Right atrium auricular region (tissue), 2 donors: Measurements from ENCODE around the gene OR6S1. TPM values are rescaled to one million over a fixed set of nuclear protein-coding genes. Genes with fewer than 3 reads are reported as not detected.
"Not testable (repeated sequence)": the region's sequence is repeated elsewhere in the genome, so short reads cannot be mapped to it uniquely, and the experiment has no call there.

Source experiments
- DNase-seq: peaks from one replicate; pipeline ENCODE4 v3.0.0-alpha.2; 2019; ENCODE audit warnings: low spot score
- H3K27ac ChIP-seq, 2 donors: fragments of 200-600 bp; sonication (generic); 1 replicate in 1 of 2; 2 replicates in 1 of 2; pipeline ENCODE4 v1.5.1; 2016 to 2019
- H3K27me3 ChIP-seq, 2 donors: fragments of 200-600 bp; sonication (generic); one replicate each; pipeline versions ENCODE4 v1.5.1 to v1.6.0; 2017 to 2019
- H3K36me3 ChIP-seq: fragments of 200-600 bp; sonication (generic); one replicate; pipeline ENCODE4 v1.5.1; 2016
- H3K4me1 ChIP-seq, 2 donors: fragments of 200-600 bp; sonication (generic); one replicate each; pipeline versions ENCODE4 v1.5.1 to v1.6.0; 2017 to 2019
- H3K4me3 ChIP-seq, 2 donors: fragments of 200-600 bp; sonication (generic); 1 replicate in 1 of 2; 2 replicates in 1 of 2; pipeline ENCODE4 v1.5.1; 2017 to 2019; ENCODE audit warnings: mild to moderate bottlenecking in 1 of 2, moderate library complexity in 1 of 2
- H3K9me3 ChIP-seq, 2 donors: fragments of 200-600 bp; sonication (generic); one replicate each; pipeline ENCODE4 v1.5.1; 2019
- total RNA-seq, 2 donors: library from RNA; depleted of rRNA; stranded (reverse); fragments of >200 nt; gene quantifications; one replicate each; pipeline ENCODE4 v1.1.0, GENCODE V29; 2016
- TF ChIP-seq, protein P1 (sequence below), 2 donors: fragments of 200-600 bp; sonication (generic); IDR thresholded peaks; one replicate each; pipeline ENCODE4 v1.5.1; 2019; ENCODE audit warnings: antibody characterized with exemption in 2 of 2

Gene OR6S1
- total RNA-seq, 2 donors from 2014 or later = not detected

DNA sequence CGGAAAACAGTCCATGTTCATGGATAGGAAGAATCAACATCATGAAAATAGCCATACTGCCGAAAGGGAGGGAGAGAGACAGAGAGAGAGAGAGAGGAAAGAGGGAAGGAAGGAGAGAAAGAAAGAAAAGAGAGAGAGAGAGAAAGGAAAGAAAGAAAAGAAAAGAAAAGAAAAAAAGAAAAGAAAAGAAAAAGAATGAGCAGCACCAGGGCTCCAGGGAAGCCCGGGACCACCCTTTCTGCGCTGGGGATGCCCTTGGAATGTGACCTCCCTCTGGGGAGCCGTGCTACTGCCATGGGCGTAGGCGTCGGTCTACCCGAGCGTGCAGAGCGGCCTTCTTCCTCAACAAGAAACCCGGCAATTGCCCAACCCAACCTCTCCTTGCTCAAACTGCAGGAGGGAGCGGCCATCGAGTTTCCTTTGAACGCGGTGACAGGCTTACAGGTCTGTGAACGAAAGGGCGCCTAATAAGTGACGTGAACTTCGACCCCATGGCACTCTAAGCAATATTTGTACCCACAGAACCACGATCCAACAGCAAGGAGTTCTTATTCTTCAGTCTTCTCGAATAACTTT is 16.9 kb downstream of the OR6S1 start:
- no peak overlapping the region for H3K27ac ChIP-seq
- peaks cover 0 to 35% of the 10 kb centered on the region in 2 donors for H3K4me1 ChIP-seq

DNA sequence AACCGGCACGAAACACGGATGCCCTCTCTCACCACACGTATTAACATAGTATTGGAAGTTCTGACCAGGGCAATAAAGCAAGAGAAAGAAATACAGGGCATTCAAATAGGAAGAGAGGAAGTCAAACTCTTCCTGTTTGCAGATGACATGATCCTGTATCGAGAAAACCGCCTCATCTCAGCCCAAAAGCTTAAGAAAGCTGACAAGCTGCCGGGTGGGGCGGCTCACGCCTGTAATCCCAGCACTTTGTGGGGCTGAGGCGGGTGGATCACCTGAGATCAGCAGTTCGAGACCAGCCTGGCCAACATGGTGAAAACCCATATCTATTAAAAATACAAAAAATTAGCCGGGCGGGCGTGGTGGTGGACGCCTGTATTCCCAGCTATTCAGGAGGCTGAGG is 17.7 kb downstream of the OR6S1 start:
- Histone ChIP-seq H3K36me3 (no peaks in the 10 kb centered on the region), H3K9me3 (no peaks in the 10 kb centered on the region), H3K27ac (no peak overlapping the region), H3K4me3 (no peak overlapping the region), H3K27me3 (no peaks in the 10 kb centered on the region), H3K4me1 (peaks cover 0 to 35% of the 10 kb centered on the region in 2 donors)
- DNase-seq = no peak
- TF ChIP-seq, protein P1, sequence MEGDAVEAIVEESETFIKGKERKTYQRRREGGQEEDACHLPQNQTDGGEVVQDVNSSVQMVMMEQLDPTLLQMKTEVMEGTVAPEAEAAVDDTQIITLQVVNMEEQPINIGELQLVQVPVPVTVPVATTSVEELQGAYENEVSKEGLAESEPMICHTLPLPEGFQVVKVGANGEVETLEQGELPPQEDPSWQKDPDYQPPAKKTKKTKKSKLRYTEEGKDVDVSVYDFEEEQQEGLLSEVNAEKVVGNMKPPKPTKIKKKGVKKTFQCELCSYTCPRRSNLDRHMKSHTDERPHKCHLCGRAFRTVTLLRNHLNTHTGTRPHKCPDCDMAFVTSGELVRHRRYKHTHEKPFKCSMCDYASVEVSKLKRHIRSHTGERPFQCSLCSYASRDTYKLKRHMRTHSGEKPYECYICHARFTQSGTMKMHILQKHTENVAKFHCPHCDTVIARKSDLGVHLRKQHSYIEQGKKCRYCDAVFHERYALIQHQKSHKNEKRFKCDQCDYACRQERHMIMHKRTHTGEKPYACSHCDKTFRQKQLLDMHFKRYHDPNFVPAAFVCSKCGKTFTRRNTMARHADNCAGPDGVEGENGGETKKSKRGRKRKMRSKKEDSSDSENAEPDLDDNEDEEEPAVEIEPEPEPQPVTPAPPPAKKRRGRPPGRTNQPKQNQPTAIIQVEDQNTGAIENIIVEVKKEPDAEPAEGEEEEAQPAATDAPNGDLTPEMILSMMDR (IDR thresholded peaks at IDR 0.05) = no peak

More for the DNA sequence above, 16.9 kb downstream of the OR6S1 start:
- Histone ChIP-seq H3K9me3 (no peaks in the 10 kb centered on the region), H3K27me3 (no peaks in the 10 kb centered on the region), H3K4me3 (peak overlapping the region in 1 of 2 donors; percentile 31), H3K36me3 (no peaks in the 10 kb centered on the region)
- DNase-seq = peak; percentile 73
- TF ChIP-seq, protein P1 (IDR thresholded peaks at IDR 0.05) = no peak

DNA sequence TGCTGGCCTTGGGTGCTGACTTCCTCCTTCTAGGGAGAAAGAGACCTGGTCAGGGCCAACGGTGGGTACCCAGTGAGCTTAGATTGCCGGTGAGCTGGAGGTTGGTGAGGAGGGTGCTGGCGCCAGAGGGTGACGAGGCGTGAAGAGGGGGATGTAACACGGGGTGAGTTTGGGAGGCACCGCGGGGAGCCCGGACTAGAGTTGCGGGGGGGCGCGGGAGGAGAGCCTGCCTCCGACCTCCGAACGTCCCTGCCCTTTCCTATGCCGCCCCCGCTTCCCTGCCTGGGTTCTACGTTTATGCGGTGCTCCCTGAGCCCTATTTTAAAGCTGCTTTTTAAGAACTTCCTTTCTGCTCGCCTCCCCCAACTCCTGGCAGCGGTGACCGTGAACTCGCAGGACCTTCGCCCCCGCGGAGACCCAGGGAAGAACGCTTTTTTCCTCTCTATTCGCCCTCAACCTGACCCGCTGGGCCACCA is 18.6 kb downstream of the OR6S1 start:
- no peak for DNase-seq
- no peaks in the 10 kb centered on the region for H3K27me3 ChIP-seq
- no peaks in the 10 kb centered on the region for H3K36me3 ChIP-seq
- H3K9me3 ChIP-seq = no peaks in the 10 kb centered on the region
- H3K4me1 ChIP-seq = peaks cover 0 to 35% of the 10 kb centered on the region in 2 donors
- TF ChIP-seq, protein P1 (IDR thresholded peaks at IDR 0.05) = no peak
- H3K4me3 ChIP-seq = peak overlapping the region in 1 of 2 donors; percentile 17
- no peak overlapping the region for H3K27ac ChIP-seq

DNA sequence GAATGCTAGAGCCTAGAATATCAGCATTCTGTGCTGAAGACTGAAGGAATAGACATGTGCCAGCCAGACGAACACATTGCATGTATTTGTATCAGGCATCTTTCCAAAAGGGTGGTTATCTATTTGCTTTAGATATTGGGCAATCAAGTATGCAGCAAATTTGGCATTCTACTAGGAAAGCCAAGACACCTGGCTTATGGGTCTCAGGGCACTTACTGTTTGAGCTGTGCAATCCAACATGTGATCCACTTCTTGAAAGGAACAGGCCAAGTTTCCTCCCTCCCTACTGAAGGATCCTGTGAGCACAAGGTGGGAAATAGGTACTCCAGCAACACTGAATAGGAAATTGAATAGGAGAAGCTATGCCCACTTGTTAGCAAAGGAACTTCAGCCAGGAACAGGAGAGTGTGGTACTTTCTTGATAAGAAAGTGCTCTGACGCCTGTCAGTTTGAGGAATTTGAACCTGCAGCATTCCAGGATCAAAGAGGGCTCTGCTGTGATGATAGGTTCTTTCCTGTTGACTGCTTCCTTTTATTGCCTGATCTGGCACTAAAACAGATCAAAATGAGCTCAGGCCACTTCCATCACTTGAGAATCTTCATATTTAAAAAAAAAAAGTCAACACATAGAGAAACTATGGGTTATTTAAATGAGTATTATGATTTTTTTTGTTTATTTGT is 20.6 kb downstream of the OR6S1 start:
- Histone ChIP-seq H3K4me3 (no peak overlapping the region), H3K9me3 (no peaks in the 10 kb centered on the region), H3K4me1 (peaks cover 0 to 26% of the 10 kb centered on the region in 2 donors), H3K36me3 (no peaks in the 10 kb centered on the region), H3K27ac (no peak overlapping the region), H3K27me3 (no peaks in the 10 kb centered on the region)
- DNase-seq = no peak
- TF ChIP-seq, protein P1 (IDR thresholded peaks at IDR 0.05) = no peak

DNA sequence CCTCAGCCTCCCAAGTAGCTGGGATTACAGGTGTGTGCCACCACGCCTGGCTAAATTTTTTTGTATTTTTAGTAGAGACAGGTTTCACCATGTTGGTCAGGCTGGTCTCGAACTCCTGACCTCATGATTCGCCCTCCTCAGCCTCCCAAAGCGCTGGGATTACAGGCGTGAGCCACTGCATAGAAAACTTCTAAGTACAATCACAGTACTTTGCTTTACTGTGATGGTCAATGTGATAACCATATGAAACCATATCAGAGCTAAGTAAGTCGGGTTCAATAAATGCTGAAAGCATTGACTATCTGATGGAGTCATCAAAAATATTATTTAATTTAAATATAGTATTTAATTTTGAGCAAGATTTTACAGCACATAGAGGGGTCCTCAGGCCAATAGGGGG is 21.8 kb downstream of the OR6S1 start:
- not testable (repeated sequence) for H3K27me3 ChIP-seq, H3K27ac ChIP-seq, H3K9me3 ChIP-seq, H3K36me3 ChIP-seq, DNase-seq, H3K4me3 ChIP-seq
- peaks cover 0 to 15% of the 10 kb centered on the region in 2 donors for H3K4me1 ChIP-seq

DNA sequence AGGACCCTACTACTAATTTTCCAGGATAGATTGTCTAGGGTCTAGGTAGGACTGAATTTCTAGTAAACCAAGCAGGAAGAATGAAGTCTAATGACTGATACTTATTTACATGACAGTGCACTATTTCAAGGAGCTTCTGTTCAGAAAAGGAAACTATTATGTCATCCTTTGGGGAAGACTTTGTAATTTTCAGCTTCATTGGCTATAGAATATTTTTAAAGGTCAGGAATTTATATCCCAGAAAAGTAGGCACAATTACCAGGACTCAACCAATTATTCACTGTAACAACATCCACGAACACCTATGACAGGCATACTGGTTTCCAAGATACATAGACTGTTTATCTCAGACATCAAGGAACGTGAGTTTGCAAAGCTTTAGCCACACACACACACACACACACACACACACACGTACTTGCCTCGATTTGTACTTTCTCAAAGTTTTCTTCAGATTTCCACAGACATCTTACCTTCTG is 23.2 kb downstream of the OR6S1 start:
- Histone ChIP-seq H3K9me3 (no peaks in the 10 kb centered on the region), H3K27ac (no peak overlapping the region), H3K27me3 (no peaks in the 10 kb centered on the region), H3K36me3 (no peaks in the 10 kb centered on the region), H3K4me3 (no peak overlapping the region), H3K4me1 (peaks cover 0 to 17% of the 10 kb centered on the region in 2 donors)
- TF ChIP-seq, protein P1 (IDR thresholded peaks at IDR 0.05) = no peak
- DNase-seq = no peak
